ENCODE measurements around the gene RELA.
"Not testable (repeated sequence)": the region's sequence is repeated elsewhere in the genome, so short reads cannot be mapped to it uniquely, and the experiment has no call there.

Gene RELA

DNA sequence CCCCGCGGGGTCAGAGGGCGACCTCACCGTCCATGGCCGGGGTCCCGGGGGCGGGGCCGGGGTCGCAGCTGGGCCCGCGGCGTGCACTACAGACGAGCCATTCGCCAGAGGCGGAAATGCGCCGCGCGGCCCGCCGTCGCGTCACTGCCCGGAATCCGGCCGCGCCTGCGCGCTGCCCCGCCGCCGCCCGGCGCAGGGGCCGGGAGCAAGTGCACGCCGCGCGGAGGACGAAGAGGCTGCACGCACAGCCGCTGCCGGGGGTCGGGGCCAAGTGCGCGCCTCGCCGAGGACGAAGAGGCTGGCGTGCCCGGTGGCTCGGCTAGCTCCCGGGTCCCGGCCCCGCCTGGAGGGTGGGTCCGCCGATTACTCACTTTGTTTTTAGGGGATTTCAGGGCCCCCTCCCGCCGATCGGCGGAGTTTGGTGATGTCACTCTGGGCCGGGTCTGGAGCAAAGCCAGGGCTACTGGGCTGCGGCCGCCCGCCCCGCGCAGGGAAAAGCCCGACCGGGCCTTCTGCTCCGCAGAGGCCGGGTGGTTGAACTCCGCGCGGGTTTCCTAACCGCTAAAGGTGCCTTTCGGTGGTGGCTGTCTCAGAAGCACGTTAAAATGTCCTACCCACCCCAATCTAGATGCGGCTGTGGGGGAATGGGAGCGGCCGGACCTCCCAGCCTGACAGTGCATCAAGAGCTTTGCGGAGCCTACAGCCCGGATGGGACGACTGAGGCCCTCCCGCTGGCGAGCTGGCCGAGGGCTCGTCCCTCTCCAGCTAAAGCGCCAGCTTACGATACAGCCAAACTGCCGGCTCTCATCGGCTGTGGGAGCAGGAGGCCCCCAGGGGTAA is at the start of gene RELA:
Gene RELA, minus strand, starts transcription at position 118 of the 840 bp plus-strand sequence. Its CDS starts 84 bp downstream, at position 34.
- peak; percentile 85 for DNase-seq (ENCODE audit: low read depth)

DNA sequence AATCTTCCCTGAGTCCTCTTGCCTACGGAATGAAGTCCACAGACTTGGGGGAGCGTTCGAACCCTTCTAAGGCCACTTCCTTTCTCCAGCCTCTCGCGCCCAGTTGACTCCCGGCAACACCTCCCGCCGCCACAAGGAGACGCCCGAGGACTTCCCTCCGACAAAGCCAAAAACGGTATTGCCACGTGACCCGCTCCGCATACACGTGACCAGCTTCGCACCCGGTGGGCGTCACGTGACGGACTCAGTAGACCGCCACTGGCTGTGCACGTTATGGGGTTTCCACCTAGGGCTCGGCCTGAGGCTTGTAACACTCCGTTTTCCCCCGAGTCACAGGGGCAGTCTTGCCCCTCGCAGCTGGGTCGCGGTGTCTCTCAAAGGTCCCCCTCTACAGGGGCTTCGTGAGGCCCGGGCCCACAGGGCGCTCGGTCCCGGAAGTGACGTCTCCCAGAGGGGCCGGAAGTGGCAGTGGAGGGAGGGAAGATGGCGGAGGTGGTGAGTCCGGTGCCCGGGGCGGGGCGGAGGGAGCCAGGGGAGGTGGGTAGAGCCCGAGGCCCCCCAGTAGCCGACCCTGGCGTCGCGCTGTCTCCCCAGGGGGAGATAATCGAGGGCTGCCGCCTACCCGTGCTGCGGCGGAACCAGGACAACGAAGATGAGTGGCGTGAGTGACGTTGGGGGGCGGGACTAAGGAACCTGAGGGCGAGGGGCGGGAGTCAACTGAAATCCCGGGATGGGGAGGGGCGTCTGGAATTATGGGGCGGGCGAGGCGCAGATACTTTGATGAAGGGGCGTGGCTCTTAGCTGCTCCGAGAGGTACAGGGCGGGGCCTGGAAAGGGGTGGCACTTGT is 49.3 kb upstream of the RELA start, which contains the start of gene KAT5:
Gene KAT5, plus strand, starts transcription at position 468 of the 848 bp plus-strand sequence. Its CDS starts 16 bp downstream, at position 484.
- DNase-seq (ENCODE audit: low read depth), result peak; percentile 95

GRCh38 chr11:65710421-65710820 is 47.7 kb upstream of the RELA start:
- DNase-seq (ENCODE audit: low read depth), result no peak

DNA sequence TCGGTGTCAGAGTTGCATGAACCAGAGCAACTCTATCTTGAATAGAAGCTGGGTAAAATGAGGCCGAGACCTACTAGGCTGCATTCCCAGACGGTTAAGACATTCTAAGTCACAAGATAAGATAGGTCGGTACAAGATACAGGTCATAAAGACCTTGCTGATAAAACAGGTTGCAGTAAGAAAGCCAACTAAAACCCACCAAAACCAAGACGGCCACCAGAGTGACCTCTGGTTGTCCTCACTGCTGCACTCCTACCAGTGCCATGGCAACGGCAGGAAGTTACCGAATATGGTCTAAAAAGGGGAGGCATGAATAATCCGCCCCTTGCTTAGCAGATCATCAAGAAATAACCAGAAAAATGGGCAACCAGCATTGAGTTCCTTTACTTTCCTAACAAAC is 46.9 kb upstream of the RELA start:
- no peak for DNase-seq (ENCODE audit: low read depth)

GRCh38 chr11:65708451-65708850 is 45.7 kb upstream of the RELA start:
- no peak for DNase-seq (ENCODE audit: low read depth)

DNA sequence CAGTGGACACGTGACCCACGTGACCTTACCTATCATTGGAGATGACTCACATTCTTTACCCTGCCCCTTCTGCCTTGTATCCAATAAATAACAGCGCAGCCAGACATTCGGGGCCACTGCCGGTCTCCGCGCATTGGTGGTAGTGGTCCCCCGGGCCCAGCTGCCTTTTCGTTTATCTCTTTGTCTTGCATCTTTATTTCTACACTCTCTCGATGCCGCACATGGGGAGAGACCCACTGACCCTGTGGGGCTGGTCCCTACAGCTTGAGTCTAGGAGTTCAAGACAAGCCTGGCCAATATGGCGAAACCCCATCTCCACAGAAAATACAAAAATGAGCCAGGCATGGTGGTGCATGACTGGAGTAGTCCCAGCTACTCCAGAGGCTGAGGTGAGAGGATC is 44.3 kb upstream of the RELA start:
- DNase-seq (ENCODE audit: low read depth), result not testable (repeated sequence)

- DNase-seq (ENCODE audit: low read depth), result peak; percentile 54
These were observed 43.6 kb upstream of the RELA start for GRCh38 chr11:65706303-65706763.

DNA sequence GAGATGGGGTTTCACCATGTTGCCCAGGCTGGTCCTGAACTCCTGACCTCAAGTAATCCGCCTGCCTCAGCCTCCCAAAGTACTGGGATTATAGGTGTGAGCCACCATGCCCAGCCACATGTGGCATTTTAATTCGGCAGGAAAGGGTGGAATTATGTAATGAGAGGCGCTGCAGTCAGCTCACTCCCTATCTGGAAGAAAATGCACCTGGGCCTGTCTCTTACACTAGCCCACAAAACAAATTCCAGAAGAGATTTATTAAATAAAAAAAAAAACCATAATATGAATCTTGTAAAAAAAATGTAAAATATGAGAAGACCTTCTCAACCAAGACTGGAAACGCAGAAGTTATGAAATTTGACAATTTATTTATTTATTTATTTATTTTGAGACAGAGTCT is 41.1 kb upstream of the RELA start:
- no peak for DNase-seq (ENCODE audit: low read depth)

DNA sequence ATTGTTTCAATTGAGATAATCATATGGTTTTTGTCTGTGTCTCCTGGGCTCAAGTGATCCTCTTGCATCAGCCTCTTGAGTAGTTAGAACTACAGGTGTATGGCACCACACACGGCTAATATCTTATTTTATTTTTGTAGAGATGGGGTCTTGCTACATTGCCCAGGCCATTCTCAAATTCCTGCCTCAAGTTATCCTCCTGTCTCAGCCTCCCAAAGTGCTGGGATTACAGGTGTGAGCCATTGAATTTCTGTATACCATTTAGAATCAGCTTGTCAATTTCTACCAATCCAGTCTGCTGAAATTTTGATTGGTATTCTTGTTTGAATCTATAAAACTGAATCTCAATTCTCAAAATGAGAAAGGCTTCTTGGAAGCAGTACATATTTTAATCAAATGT is 39.0 kb upstream of the RELA start:
- DNase-seq (ENCODE audit: low read depth), result no peak

- DNase-seq (ENCODE audit: low read depth), result no peak
These were observed 37.7 kb upstream of the RELA start for GRCh38 chr11:65700399-65700798.

DNA sequence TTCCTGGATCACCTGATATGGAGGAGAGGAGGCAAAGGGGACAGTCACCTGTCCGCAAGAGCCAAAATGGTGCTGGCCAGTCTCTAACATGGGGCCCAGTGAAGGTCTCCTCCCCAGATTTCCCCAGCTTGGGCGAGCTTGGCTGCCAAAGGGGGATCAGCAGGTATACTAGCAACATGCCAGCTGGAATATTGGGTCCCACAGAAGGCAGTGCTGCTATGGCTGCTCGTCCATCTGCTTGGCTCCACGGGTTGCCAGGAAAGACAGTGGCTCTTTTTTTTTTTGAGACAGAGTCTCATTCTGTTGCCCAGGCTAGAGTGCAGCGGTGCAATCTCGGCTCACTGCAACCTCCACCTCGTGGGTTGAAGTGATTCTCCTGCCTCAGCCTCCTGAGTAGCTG is 36.6 kb upstream of the RELA start:
- no peak for DNase-seq (ENCODE audit: low read depth)

- DNase-seq (ENCODE audit: low read depth), result no peak
These were observed 35.5 kb upstream of the RELA start for GRCh38 chr11:65698205-65698604.

GRCh38 chr11:65696802-65697552 is 34.3 kb upstream of the RELA start:
- DNase-seq (ENCODE audit: low read depth), result no peak

DNA sequence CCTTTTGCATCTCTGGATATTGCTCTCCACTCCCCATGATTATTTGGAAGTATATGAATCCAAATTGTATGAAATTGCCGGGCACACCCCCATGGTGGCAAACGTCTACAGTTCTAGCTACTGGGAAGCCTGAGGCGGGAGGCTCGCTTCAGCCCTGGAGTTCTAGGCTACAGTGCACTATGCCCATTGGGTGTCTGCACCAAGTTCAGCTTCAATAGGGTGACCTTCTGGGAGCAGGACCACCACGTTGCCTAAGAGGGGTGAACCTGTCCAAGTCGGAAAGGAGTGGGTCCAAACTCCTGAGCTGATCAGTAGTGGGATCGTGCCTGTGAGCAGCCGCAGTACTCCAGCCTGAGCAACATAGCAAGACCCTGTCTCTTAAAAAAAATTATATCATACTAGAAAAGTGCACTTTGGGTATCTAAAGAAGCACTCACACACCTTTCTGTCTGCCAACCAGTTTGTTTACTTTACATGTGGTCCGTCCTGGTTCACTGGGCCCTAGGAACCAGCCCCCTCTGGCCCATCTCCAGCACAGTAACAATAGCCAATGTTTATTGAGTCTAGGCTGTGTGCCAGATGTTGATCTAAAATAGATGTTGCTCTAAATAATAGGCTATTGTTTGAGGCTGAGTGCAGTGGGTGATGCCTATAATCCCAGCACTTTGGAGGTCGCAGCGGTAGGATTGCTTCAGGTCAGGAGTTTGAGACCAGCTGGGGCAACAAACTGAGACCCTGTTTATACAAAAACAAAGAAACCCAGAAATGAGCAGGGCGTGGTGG is 32.9 kb upstream of the RELA start:
- no peak for DNase-seq (ENCODE audit: low read depth)

GRCh38 chr11:65692367-65692766 is 29.7 kb upstream of the RELA start:
- no peak for DNase-seq (ENCODE audit: low read depth)

- not testable (repeated sequence) for DNase-seq (ENCODE audit: low read depth)
These were observed 29.1 kb upstream of the RELA start for GRCh38 chr11:65691847-65692246.

DNA sequence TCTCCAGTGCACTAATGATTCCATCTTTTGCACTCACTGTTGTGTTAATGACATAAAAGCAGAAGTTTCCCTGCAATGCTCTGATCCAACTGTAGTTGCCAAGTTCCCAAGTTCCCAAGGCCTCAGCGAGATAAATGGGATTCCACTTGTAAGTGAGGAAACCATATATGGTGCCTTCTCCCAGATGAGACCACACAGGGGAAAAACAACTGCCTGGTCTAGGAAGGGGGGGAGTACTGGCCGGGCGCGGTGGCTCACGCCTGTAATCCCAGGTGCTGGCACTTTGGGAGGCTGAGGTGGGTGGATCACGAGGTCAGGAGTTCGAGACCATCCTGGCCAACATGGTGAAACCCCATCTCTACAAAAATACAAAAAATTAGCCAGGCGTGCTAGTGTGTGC is 23.3 kb upstream of the RELA start:
- no peak for DNase-seq (ENCODE audit: low read depth)

GRCh38 chr11:65683480-65683879 is 20.8 kb upstream of the RELA start:
- DNase-seq (ENCODE audit: low read depth), result not testable (repeated sequence)

DNA sequence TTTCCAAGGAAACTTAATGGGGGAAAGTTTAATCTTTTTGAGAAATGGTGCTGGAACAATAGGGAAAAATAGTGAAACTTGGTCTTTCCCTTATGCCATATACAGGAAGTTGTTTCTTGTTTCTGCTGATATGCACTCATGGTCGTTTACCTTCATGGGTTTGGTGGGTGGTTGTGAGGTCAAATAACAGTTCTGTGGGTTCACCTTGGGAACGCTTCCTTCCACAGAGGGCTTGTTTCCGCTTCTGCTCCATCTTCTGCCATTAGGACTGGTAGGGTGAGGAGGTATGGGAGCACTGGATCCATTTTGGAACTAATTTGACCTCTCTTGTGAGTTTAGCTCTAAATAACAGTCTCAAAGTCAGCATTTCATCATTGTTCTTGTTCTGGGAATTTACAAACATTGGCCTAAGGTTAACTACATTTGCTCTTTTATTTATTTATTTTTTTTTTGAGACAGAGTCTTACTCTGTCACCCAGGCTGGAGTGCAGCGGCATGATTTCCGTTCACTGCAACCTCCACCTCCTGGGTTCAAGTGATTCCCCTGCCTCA is 17.6 kb upstream of the RELA start:
- DNase-seq (ENCODE audit: low read depth), result no peak

DNA sequence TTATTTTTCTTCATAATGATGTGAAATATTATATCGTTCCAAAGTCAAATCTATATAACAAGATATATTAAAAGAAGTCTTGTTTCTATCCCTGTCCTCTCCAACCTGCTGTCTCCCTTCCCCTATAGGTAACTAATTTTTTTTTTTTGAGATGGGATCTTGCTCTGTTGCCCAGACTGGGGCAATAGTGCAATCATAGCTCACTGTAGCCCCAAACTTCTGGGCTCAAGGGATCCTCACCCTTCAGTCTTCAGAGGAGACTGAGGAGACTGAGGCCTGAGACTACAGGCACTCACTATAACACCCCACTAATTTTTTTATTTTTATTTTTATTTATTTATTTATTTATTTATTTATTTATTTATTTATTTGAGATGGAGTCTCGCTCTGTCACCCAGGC is 10.3 kb upstream of the RELA start:
- no peak for DNase-seq (ENCODE audit: low read depth)
